Transverse colon (tissue), 4 donors: ENCODE results near the gene OAS3. TPM values are rescaled to one million over a fixed set of nuclear protein-coding genes. Genes with fewer than 3 reads are reported as not detected.

Source experiments
- DNase-seq: peaks from one replicate; pipeline ENCODE4 v3.0.0-alpha.2; 2019
- H3K27ac ChIP-seq, 4 donors: fragments of 200-600 bp; sonication (generic); 2 replicates each; pipeline ENCODE4 v1.5.1; 2016 to 2018; ENCODE audit warnings: inconsistent platforms in 4 of 4
- H3K27me3 ChIP-seq: fragments of 200-600 bp; sonication (generic); 2 replicates; pipeline ENCODE4 v1.5.1; 2017; ENCODE audit warnings: inconsistent platforms
- H3K36me3 ChIP-seq, 4 donors: fragments of 200-600 bp; sonication (generic); 2 replicates each; pipeline ENCODE4 v1.5.1; 2017 to 2019; ENCODE audit warnings: inconsistent platforms in 4 of 4
- H3K4me1 ChIP-seq, 4 donors: fragments of 200-600 bp; sonication (generic); 2 replicates each; pipeline ENCODE4 v1.5.1; 2017 to 2020; ENCODE audit warnings: inconsistent platforms in 4 of 4
- H3K4me3 ChIP-seq, 4 donors: fragments of 200-600 bp; sonication (generic); 1 replicate in 1 of 4; 2 replicates in 3 of 4; pipeline versions ENCODE4 v1.5.1 to v1.6.1; 2017 to 2019; ENCODE audit warnings: inconsistent platforms in 4 of 4
- H3K9me3 ChIP-seq, 2 donors: fragments of 200-600 bp; sonication (generic); 2 replicates each; pipeline ENCODE4 v1.5.1; 2017 to 2019; ENCODE audit warnings: inconsistent platforms in 2 of 2
- EP300 ChIP-seq: sonication (generic); formaldehyde crosslinking; IDR thresholded peaks from one replicate; pipeline ENCODE4 v1.6.1; 2017; ENCODE audit warnings: antibody characterized with exemption, low read depth
- POLR2A ChIP-seq: fragments of 450-650 bp; IDR thresholded peaks from one replicate; pipeline ENCODE4 v1.6.1; 2016; ENCODE audit warnings: antibody characterized with exemption, mild to moderate bottlenecking, moderate library complexity
- POLR2AphosphoS5 ChIP-seq, 3 donors: sonication (generic); formaldehyde crosslinking; IDR thresholded peaks; one replicate each; pipeline ENCODE4 v1.6.1; 2016; ENCODE audit warnings: antibody characterized with exemption in 3 of 3
- WGBS, 2 donors: methylation state at CpG; one replicate each; pipeline ENCODE4 v1.1.5; 2018; ENCODE audit warnings: low coverage in 1 of 2; 5-methylcytosine and 5-hydroxymethylcytosine counted together
- in situ Hi-C, 4 donors: fragments of 200-750 bp; cut with MboI; loops; one replicate each; pipeline versions ENCODE4 v1.15.0 to v1.15.1; 2017; ENCODE audit warnings: low sequenced_read_pairs in 3 of 4, low pct_ligation_motif_present in 1 of 4, low pct_unique_long_range_greater_than_20kb in 1 of 4
- intact Hi-C: fragments of 100-400 bp; cut with DNase I; formaldehyde crosslinking; loops from one replicate; pipeline ENCODE4 v1.15.1; 2023; ENCODE audit warnings: low total_unique reads
- total RNA-seq, 4 donors: library from RNA; depleted of rRNA; stranded (reverse); fragments of >200 nt; gene quantifications; one replicate each; pipeline ENCODE4 v1.1.0, GENCODE V29; 2016
- TF ChIP-seq, protein P1 (sequence below), 5 experiments: fragments of 200-600 bp in 3 of 5; fragments of 450-650 bp in 2 of 5; sonication (generic) in 3 of 5; IDR thresholded peaks; 1 replicate in 2 of 5; 2 replicates in 3 of 5; pipeline ENCODE4 v1.5.1; 2016 to 2017; ENCODE audit warnings: antibody characterized with exemption in 5 of 5, inconsistent platforms in 3 of 5, mild to moderate bottlenecking in 2 of 5, moderate library complexity in 1 of 5

The OAS3 gene
- total RNA-seq, 4 donors from 2014 or later = 6.2 to 17.6 (median 12.4) TPM

DNA sequence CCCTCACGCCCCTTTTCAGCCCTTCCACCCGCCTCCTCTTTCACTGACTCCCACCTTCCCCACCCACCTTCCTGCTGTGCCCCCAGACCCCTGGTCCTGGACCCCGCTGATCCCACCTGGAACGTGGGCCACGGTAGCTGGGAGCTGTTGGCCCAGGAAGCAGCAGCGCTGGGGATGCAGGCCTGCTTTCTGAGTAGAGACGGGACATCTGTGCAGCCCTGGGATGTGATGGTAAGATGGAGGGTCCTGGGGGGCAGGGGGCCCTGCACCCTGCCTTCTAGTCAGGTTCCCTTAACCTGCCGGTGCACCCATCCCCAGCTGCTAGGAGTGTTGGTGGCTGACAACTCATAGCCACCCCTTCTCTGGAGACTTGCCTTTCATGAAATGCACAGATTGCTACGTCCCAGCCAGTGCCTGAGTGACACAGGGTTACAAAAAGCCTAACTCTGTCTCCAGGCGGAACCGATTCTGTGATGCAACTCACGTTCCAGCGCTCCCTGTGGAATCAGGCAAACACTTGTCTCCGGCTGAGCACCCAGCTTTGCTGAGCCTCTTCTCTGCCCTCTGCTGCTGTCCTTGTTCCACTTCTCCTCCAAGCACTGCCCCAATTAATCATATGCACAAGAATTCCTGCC is 25.1 kb downstream of the OAS3 start:
- no peak overlapping the region for H3K27ac ChIP-seq
- no peak for DNase-seq
- TF ChIP-seq POLR2AphosphoS5 (IDR thresholded peaks at IDR 0.05) (no peak), EP300 (no peak), POLR2A (no peak)
- TF ChIP-seq, protein P1, sequence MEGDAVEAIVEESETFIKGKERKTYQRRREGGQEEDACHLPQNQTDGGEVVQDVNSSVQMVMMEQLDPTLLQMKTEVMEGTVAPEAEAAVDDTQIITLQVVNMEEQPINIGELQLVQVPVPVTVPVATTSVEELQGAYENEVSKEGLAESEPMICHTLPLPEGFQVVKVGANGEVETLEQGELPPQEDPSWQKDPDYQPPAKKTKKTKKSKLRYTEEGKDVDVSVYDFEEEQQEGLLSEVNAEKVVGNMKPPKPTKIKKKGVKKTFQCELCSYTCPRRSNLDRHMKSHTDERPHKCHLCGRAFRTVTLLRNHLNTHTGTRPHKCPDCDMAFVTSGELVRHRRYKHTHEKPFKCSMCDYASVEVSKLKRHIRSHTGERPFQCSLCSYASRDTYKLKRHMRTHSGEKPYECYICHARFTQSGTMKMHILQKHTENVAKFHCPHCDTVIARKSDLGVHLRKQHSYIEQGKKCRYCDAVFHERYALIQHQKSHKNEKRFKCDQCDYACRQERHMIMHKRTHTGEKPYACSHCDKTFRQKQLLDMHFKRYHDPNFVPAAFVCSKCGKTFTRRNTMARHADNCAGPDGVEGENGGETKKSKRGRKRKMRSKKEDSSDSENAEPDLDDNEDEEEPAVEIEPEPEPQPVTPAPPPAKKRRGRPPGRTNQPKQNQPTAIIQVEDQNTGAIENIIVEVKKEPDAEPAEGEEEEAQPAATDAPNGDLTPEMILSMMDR (IDR thresholded peaks at IDR 0.05) = no peak
- WGBS, 2 donors = 95 to 97% methylated on average over 5 to 14 of the region's 14 CpGs
- in situ Hi-C loops (no loop called here), intact Hi-C loops (no loop called here)
- no peaks in the 10 kb centered on the region for H3K4me1 ChIP-seq
- peaks cover 0 to 14% (median 3%) of the 10 kb centered on the region in 4 donors for H3K36me3 ChIP-seq
- H3K9me3 ChIP-seq = no peaks in the 10 kb centered on the region
- H3K4me3 ChIP-seq = no peak overlapping the region
- no peaks in the 10 kb centered on the region for H3K27me3 ChIP-seq

DNA sequence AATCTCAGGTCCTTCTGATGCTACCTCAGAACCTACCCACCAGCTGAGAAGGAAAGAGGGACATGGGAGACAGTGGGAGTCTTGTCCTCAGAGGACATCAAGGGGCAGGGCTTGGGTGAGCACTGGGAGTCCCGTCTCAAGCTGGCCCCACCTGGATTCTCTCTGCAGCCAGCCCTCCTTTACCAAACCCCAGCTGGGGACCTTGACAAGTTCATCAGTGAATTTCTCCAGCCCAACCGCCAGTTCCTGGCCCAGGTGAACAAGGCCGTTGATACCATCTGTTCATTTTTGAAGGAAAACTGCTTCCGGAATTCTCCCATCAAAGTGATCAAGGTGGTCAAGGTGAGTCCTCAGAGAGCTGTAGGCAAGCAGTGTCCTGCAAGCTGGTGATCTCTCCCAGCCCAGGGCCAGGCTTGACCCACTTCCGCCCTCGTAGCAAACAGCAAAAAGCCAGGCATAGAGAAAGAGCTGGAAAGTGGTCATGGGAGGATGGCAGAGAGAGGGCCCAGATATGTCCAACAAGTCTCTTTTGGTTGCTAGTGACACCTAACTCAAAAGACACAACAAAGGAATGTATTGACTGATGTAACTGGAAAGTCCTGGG is 25.9 kb downstream of the OAS3 start:
- 67 to 95% methylated on average over 2 to 6 of the region's 6 CpGs for WGBS, 2 donors
- DNase-seq = no peak
- in situ Hi-C loops (no loop called here), intact Hi-C loops (no loop called here)
- no peaks in the 10 kb centered on the region for H3K9me3 ChIP-seq
- H3K4me1 ChIP-seq = no peaks in the 10 kb centered on the region
- no peaks in the 10 kb centered on the region for H3K27me3 ChIP-seq
- H3K4me3 ChIP-seq = no peak overlapping the region
- no peak overlapping the region for H3K27ac ChIP-seq
- no peak for TF ChIP-seq POLR2A
- TF ChIP-seq POLR2AphosphoS5 (IDR thresholded peaks at IDR 0.05) = no peak
- TF ChIP-seq, protein P1 (IDR thresholded peaks at IDR 0.05) = no peak
- TF ChIP-seq EP300 = no peak
- H3K36me3 ChIP-seq = peaks cover 0 to 14% (median 3%) of the 10 kb centered on the region in 4 donors

DNA sequence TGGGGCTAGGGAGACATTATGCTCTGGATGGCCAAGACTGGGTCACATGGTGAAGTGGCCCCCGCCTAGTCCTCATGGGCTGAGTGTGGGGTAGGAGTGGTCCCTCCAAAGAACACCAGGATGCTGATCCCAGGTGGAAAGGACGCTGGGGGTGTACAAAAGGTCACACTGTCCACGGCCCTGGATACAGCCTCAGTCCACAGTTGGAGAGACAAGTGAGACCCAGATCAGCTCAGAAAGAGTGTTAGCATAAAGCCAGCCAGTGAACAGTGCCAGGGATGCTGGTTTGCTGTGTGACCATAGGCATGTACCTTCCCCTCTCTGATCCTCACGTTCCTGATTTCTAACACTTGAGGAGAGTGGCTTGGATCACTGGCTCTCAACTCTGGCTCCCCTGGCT is 26.6 kb downstream of the OAS3 start:
- Histone ChIP-seq H3K27ac (no peak overlapping the region), H3K4me3 (no peak overlapping the region), H3K27me3 (no peaks in the 10 kb centered on the region), H3K4me1 (no peaks in the 10 kb centered on the region), H3K9me3 (no peaks in the 10 kb centered on the region), H3K36me3 (peaks cover 0 to 14% (median 3%) of the 10 kb centered on the region in 4 donors)
- DNase-seq = no peak
- TF ChIP-seq POLR2AphosphoS5 (IDR thresholded peaks at IDR 0.05) = no peak
- no peak for TF ChIP-seq EP300
- TF ChIP-seq POLR2A = no peak
- TF ChIP-seq, protein P1 (IDR thresholded peaks at IDR 0.05) = no peak
- intact Hi-C loops (no loop called here), in situ Hi-C loops (no loop called here)
- WGBS, 2 donors = 72 to 86% methylated on average over 2 to 4 of the region's 4 CpGs

DNA sequence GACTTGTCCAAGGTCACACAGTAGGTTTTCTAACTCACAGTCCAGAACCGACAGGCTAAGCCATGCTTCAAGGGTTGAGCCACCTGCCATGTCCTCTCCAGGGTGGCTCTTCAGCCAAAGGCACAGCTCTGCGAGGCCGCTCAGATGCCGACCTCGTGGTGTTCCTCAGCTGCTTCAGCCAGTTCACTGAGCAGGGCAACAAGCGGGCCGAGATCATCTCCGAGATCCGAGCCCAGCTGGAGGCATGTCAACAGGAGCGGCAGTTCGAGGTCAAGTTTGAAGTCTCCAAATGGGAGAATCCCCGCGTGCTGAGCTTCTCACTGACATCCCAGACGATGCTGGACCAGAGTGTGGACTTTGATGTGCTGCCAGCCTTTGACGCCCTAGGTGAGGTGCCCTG is 27.4 kb downstream of the OAS3 start:
- TF ChIP-seq EP300 (no peak), POLR2A (no peak), POLR2AphosphoS5 (IDR thresholded peaks at IDR 0.05) (no peak)
- TF ChIP-seq, protein P1 (IDR thresholded peaks at IDR 0.05) = no peak
- H3K9me3 ChIP-seq = no peaks in the 10 kb centered on the region
- no peak for DNase-seq
- peaks cover 0 to 14% (median 3%) of the 10 kb centered on the region in 4 donors for H3K36me3 ChIP-seq
- WGBS, 2 donors = 92% methylated on average over 15 of the region's 15 CpGs; no CpG with 5 or more reads in 1 of the 2 donors
- no peak overlapping the region for H3K27ac ChIP-seq
- no peaks in the 10 kb centered on the region for H3K27me3 ChIP-seq
- in situ Hi-C loops = no loop called here
- intact Hi-C loops = no loop called here
- no peak overlapping the region for H3K4me3 ChIP-seq
- no peaks in the 10 kb centered on the region for H3K4me1 ChIP-seq
